Fibroblast of skin of left quadriceps (primary cell): ENCODE measurements around the gene IFFO2.
"Not testable (repeated sequence)": the region's sequence is repeated elsewhere in the genome, so short reads cannot be mapped to it uniquely, and the experiment has no call there.

Source experiments
- DNase-seq, 2 experiments: peaks; one replicate each; pipeline ENCODE4 v3.0.0-alpha.2; 2013; ENCODE audit warnings: low read depth in 2 of 2

IFFO2 gene

GRCh38 chr1:18895317-18895716 lies 61.2 kb downstream of the IFFO2 start:
- no peak for DNase-seq

DNA sequence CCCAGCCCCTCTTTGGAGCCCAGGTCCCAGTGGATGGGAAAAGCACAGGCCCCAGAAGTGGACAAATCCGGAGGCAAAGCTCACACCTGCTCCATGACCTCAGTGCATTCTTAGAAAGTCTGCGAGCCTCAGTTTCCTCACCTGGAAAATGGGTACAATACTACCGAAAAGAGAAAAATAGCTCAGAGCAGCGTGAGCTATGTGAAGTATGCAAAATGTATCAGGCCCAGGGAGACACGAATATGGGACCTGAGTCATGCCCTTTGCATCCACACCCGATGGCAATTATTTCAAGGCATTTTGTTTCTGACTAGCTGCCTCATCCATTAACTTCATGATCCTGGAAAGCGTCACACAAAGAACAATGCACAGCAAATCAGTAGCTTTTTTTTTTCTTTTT lies 63.4 kb downstream of the IFFO2 start:
- no peak for DNase-seq

GRCh38 chr1:18891858-18892257 lies 64.6 kb downstream of the IFFO2 start:
- not testable (repeated sequence) for DNase-seq

DNA sequence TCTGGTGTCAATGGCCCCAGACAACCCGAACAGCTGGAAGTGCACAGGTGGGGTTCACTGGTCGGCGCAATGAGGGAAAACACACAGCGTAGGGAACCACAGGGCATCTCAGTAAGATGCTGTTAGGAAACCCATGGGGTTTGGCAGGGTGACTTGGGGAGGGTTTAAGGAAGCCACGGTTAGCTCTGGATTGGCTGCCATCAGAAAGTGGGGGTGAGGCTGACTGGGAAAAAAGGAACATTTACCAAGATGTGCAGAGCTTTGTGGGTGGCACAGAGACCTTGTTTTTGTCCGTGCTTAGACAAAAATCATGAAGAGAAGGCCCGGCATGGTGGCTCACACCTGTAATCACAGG lies 65.1 kb downstream of the IFFO2 start:
- DNase-seq: no peak

DNA sequence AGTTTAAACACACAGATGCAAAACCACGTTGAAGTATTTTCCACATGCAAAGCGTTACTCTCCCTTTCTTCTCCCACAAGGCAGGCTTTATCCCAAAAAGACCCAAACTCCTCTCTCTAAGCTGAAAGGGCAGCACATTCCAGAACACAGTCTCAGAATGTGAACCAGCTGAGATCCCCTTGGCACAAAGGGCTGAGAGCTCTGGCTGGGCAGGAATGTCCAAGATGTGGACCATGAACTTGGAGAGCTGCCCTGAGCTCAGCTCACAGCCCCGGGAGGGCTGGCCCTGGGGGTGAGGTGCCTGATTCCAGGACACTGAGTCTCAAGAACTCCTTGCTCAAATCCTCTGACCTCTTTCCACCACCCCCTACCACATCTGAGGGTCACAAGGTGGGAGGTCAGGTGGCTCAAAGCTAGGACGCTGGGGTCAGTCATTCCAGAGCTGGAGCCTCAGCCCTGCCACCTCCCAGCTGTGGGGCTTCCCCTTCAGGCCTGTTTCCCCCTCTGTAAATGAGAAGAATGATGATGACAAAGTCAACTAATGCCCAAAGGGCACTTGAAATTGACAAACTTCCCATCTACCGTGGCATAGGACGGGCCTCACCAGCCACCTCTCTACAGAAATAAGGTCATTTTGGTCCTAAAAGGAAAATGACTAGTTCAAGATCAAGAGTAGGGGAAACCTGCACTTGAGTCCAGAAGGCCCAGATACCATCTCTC lies 65.6 kb downstream of the IFFO2 start:
- DNase-seq: no peak

DNA sequence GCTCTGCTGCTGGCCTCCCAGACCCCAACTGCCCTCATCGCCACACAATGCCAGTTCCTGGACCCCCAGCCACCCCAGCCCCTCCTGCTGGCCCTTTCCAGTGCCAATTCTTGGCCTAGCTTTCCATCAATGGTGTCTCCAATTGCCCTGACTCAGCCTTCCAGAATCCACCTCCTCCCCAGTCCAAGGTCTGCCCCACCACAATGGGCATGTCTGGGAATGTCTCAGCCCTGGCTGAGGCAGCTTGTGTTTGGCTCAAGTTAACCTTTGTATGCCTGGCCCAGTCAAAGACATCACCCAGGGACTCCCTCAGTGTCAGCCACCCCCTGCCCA lies 70.5 kb downstream of the IFFO2 start:
- DNase-seq: no peak

- no peak for DNase-seq
These were observed 71.0 kb downstream of the IFFO2 start for GRCh38 chr1:18885311-18886002.

DNA sequence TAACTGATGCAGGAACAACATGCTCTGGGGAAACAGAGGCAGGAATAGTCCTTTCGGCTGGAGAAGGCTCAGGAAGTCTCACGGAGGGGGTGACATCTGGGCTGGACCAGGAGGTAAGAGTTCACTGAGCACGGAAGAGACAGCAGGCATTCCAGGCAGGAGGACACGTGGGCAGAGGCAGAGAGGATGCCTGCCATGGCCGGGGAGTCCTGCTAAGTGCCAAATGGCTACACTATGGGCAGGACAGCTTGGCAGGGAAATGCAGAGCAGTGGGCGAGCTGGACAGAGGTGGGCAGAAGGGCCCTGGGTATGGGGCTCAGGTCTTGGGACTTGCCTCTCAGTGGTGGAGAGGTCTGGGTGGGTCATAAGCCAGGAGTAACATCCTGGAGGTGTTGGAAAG lies 71.7 kb downstream of the IFFO2 start:
- no peak for DNase-seq

DNA sequence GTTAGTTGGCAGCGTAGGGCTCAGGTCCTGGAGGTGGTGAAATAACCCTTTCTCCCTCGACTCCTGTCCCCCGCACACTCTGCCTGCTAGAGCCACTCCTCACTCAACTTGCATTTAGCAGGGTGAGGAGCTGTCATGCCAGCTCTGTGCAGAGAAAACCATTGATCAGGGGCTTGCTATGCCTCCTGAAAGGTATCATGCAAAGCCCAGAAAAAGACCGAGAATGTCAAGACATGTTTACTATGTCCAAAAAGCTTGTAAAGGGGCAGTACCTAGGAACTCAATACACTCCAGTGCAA lies 72.1 kb downstream of the IFFO2 start:
- no peak for DNase-seq

DNA sequence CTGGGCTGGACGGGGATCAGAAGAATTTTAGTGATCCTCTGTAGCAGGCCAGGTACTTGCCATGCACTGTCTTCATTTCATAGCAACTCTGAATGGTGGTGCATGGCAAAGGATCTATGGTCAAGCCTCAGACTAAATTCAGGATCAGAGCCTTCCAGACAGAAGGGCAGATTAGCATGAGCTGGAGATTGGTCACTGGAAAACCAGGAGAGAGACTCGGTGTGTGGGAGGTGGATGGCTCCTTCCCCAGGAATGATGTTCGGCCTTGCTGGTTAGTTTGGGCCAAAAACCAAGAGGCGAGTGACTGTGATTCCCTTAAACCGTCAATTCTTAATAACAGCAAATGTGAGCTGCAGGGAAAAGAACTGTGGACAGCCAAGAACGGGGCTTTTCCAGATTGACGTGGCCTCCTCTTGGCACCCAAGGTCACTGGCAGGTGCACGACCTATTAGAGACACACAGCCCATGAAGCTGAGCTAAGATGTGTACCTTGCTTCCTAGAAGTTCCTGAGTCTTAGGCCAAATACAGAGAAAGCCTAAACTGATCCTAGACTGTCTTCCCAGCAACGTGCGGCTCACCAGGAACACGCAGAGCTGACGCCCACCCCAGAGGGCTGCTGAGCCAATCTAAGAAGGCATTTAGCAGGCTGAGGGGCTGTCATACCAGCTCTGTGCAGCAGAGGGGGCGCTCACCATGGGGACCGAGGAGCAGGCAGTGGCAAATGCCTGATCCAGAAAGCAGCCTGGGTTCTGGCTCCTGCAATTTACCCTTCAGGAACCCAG lies 72.6 kb downstream of the IFFO2 start:
- DNase-seq: no peak

GRCh38 chr1:18883079-18883478 lies 73.4 kb downstream of the IFFO2 start:
- DNase-seq: no peak

GRCh38 chr1:18882486-18882885 lies 74.0 kb downstream of the IFFO2 start:
- DNase-seq: no peak

- no peak for DNase-seq
These were observed 74.6 kb downstream of the IFFO2 start for GRCh38 chr1:18881642-18882431.

- DNase-seq: no peak
These were observed 75.3 kb downstream of the IFFO2 start for GRCh38 chr1:18881164-18881563.

DNA sequence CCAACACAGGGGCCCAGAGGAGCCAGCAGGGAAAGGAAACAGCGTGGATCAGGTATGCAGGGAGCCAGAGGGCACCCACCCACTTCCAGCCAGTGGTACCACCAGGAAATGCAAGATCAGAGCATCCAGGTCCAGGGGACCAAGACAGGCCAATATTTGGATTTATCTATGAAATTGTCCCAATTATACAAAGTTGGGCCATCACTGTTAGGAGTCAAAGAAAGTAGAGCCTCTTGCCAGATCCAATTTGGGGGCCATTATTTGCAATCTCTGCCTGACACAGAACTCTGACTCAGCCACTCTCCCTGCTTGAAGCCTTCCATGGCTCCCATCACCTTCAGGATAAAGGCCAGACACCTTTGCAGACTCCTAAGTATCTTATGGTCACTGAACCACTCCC lies 75.9 kb downstream of the IFFO2 start:
- no peak for DNase-seq

GRCh38 chr1:18879791-18880309 lies 76.6 kb downstream of the IFFO2 start:
- DNase-seq: no peak

- no peak for DNase-seq
These were observed 77.2 kb downstream of the IFFO2 start for GRCh38 chr1:18879215-18879790.

GRCh38 chr1:18878538-18879214 lies 77.8 kb downstream of the IFFO2 start:
- DNase-seq: no peak

GRCh38 chr1:18877282-18877681 lies 79.2 kb downstream of the IFFO2 start:
- no peak for DNase-seq

- no peak for DNase-seq
These were observed 80.3 kb downstream of the IFFO2 start for GRCh38 chr1:18876210-18876609.

- DNase-seq: no peak
These were observed 80.7 kb downstream of the IFFO2 start for GRCh38 chr1:18875796-18876128.
